ENCODE results near the gene MB21D2. TPM values are rescaled to one million over a fixed set of nuclear protein-coding genes. Genes with fewer than 3 reads are reported as not detected.

Gene MB21D2
- total and polyA plus RNA-seq, 8 donors, result 3.2 to 6.9 (median 5.7) TPM

- Histone ChIP-seq H3K27ac (no peak overlapping the region), H3K4me1 (peaks cover 0 to 18% of the 10 kb centered on the region in 2 donors), H3K27me3 (peaks cover 0 to 3% of the 10 kb centered on the region in 2 donors), H3K36me3 (no peaks in the 10 kb centered on the region), H3K4me3 (no peak overlapping the region), H3K9me3 (no peaks in the 10 kb centered on the region)
- intact Hi-C loops (cut with DNase I), result loop anchor here in 1 of 2 donors (10.0 kb wide), 1 partner anchor 102 kb away; no protein-coding TSS in a partner anchor
- no peak for TF ChIP-seq CTCF (IDR thresholded peaks at IDR 0.05)
- ATAC-seq (no peak), DNase-seq (no peak)
Observed at GRCh38 chr3:192927016-192927415, 9.4 kb upstream of the MB21D2 start.

- H3K27me3 ChIP-seq, result peaks cover 8 to 33% of the 10 kb centered on the region in 2 donors
- H3K4me3 ChIP-seq, result no peak overlapping the region
- ATAC-seq (no peak), DNase-seq (no peak)
- intact Hi-C loops (cut with DNase I), result loop anchor here in 1 of 2 donors (10.0 kb wide), 1 partner anchor 99 kb away; no protein-coding TSS in a partner anchor
- H3K4me1 ChIP-seq, result peaks cover 0 to 2% of the 10 kb centered on the region in 2 donors
- H3K9me3 ChIP-seq, result no peaks in the 10 kb centered on the region
- no peak for TF ChIP-seq CTCF (IDR thresholded peaks at IDR 0.05)
- no peaks in the 10 kb centered on the region for H3K36me3 ChIP-seq
- no peak overlapping the region for H3K27ac ChIP-seq
Observed at GRCh38 chr3:192923731-192924130, 6.1 kb upstream of the MB21D2 start.

GRCh38 chr3:192921793-192922192, 4.1 kb upstream of the MB21D2 start:
- Histone ChIP-seq H3K36me3 (no peaks in the 10 kb centered on the region), H3K9me3 (no peaks in the 10 kb centered on the region), H3K4me1 (peaks cover 0 to 8% of the 10 kb centered on the region in 2 donors), H3K4me3 (no peak overlapping the region), H3K27ac (no peak overlapping the region), H3K27me3 (peaks cover 8 to 49% of the 10 kb centered on the region in 2 donors)
- intact Hi-C loops (cut with DNase I), result loop anchor here in 1 of 2 donors (10.0 kb wide), 1 partner anchor 97 kb away; no protein-coding TSS in a partner anchor
- DNase-seq (no peak), ATAC-seq (no peak)
- no peak for TF ChIP-seq CTCF (IDR thresholded peaks at IDR 0.05)

- H3K9me3 ChIP-seq, result no peaks in the 10 kb centered on the region
- H3K4me1 ChIP-seq, result peaks cover 6 to 21% of the 10 kb centered on the region in 2 donors
- ATAC-seq (no peak), DNase-seq (no peak)
- no peaks in the 10 kb centered on the region for H3K36me3 ChIP-seq
- H3K27me3 ChIP-seq, result peaks cover 12 to 63% of the 10 kb centered on the region in 2 donors
- intact Hi-C loops (cut with DNase I), result loop anchor here in 1 of 2 donors (10.0 kb wide), 1 partner anchor 96 kb away; no protein-coding TSS in a partner anchor
- H3K27ac ChIP-seq, result no peak overlapping the region
- TF ChIP-seq CTCF (IDR thresholded peaks at IDR 0.05), result no peak
- no peak overlapping the region for H3K4me3 ChIP-seq
Observed at GRCh38 chr3:192920411-192920810, 2.8 kb upstream of the MB21D2 start.

- Histone ChIP-seq H3K4me1 (peaks cover 6 to 24% of the 10 kb centered on the region in 2 donors), H3K27me3 (peaks cover 12 to 68% of the 10 kb centered on the region in 2 donors), H3K27ac (no peak overlapping the region), H3K9me3 (no peaks in the 10 kb centered on the region), H3K4me3 (no peak overlapping the region), H3K36me3 (no peaks in the 10 kb centered on the region)
- intact Hi-C loops (cut with DNase I), result loop anchor here in 1 of 2 donors (10.0 kb wide), 1 partner anchor 95 kb away; no protein-coding TSS in a partner anchor
- no peak for TF ChIP-seq CTCF (IDR thresholded peaks at IDR 0.05)
- ATAC-seq (no peak), DNase-seq (no peak)
Observed at GRCh38 chr3:192919901-192920300, 2.2 kb upstream of the MB21D2 start.

Data from left lung (tissue), 10 donors.